Measurements from ENCODE around the gene HBM.
"Not testable (repeated sequence)": the region's sequence is repeated elsewhere in the genome, so short reads cannot be mapped to it uniquely, and the experiment has no call there.

The HBM gene

GRCh38 chr16:185213-185612 is 19.4 kb downstream of the HBM start:
- no peak for DNase-seq (ENCODE audit: low read depth)

- DNase-seq (ENCODE audit: low read depth): no peak
Measured at GRCh38 chr16:185691-186090, 19.9 kb downstream of the HBM start.

GRCh38 chr16:187330-187729 is 21.6 kb downstream of the HBM start:
- no peak for DNase-seq (ENCODE audit: low read depth)

GRCh38 chr16:188674-189073 is 22.9 kb downstream of the HBM start:
- no peak for DNase-seq (ENCODE audit: low read depth)

GRCh38 chr16:189604-190186 is 23.9 kb downstream of the HBM start:
- no peak for DNase-seq (ENCODE audit: low read depth)

- DNase-seq (ENCODE audit: low read depth): no peak
Measured at GRCh38 chr16:191831-192230, 26.1 kb downstream of the HBM start.

GRCh38 chr16:192686-193085 is 26.9 kb downstream of the HBM start:
- no peak for DNase-seq (ENCODE audit: low read depth)

- no peak for DNase-seq (ENCODE audit: low read depth)
Measured at GRCh38 chr16:193441-193840, 27.7 kb downstream of the HBM start.

GRCh38 chr16:194516-194915 is 28.7 kb downstream of the HBM start:
- DNase-seq (ENCODE audit: low read depth): no peak

- peak; percentile 63 for DNase-seq (ENCODE audit: low read depth)
Measured at GRCh38 chr16:200388-200787, 34.6 kb downstream of the HBM start.

- DNase-seq (ENCODE audit: low read depth): no peak
Measured at GRCh38 chr16:203246-203645, 37.5 kb downstream of the HBM start.

- not testable (repeated sequence) for DNase-seq (ENCODE audit: low read depth)
Measured at GRCh38 chr16:204046-204445, 38.3 kb downstream of the HBM start.

GRCh38 chr16:209359-209758 is 43.6 kb downstream of the HBM start:
- not testable (repeated sequence) for DNase-seq (ENCODE audit: low read depth)

GRCh38 chr16:211631-212180 is 45.9 kb downstream of the HBM start:
- DNase-seq (ENCODE audit: low read depth): not testable (repeated sequence)

- DNase-seq (ENCODE audit: low read depth): no peak
Measured at GRCh38 chr16:212999-213398, 47.2 kb downstream of the HBM start.
